NOMO-1 treated with DMSO at 0.1 percent for 48 hours (cell line): ENCODE results near the gene PARP15.
"Not testable (repeated sequence)": the region's sequence is repeated elsewhere in the genome, so short reads cannot be mapped to it uniquely, and the experiment has no call there.

Experiments used
- DNase-seq: peaks from one replicate; lab custom pipeline; 2025; ENCODE audit not compliant: unreplicated experiment; lab: John Stamatoyannopoulos, UW

Gene PARP15

GRCh38 chr3:122615303-122615702 lies 37.9 kb downstream of the PARP15 start:
- no peak for DNase-seq

GRCh38 chr3:122618614-122619013 lies 41.2 kb downstream of the PARP15 start:
- no peak for DNase-seq

GRCh38 chr3:122619040-122619439 lies 41.6 kb downstream of the PARP15 start:
- DNase-seq: peak; percentile 39

GRCh38 chr3:122620399-122620798 lies 42.9 kb downstream of the PARP15 start:
- DNase-seq: no peak

- no peak for DNase-seq
These were observed 43.7 kb downstream of the PARP15 start for GRCh38 chr3:122621112-122621511.

- no peak for DNase-seq
These were observed 45.8 kb downstream of the PARP15 start for GRCh38 chr3:122623031-122623829.

GRCh38 chr3:122626515-122627180 lies 49.2 kb downstream of the PARP15 start:
- DNase-seq: no peak

GRCh38 chr3:122627301-122627700 lies 49.9 kb downstream of the PARP15 start:
- no peak for DNase-seq

- DNase-seq: no peak
These were observed 51.1 kb downstream of the PARP15 start for GRCh38 chr3:122628567-122628966.

GRCh38 chr3:122629763-122630162 lies 52.3 kb downstream of the PARP15 start:
- no peak for DNase-seq

- DNase-seq: no peak
These were observed 58.3 kb downstream of the PARP15 start for GRCh38 chr3:122635789-122636188.

- DNase-seq: no peak
These were observed 59.2 kb downstream of the PARP15 start for GRCh38 chr3:122636697-122637096.

- no peak for DNase-seq
These were observed 63.1 kb downstream of the PARP15 start for GRCh38 chr3:122640437-122640999.

- DNase-seq: no peak
These were observed 65.5 kb downstream of the PARP15 start for GRCh38 chr3:122642935-122643334.

- DNase-seq: no peak
These were observed 68.9 kb downstream of the PARP15 start for GRCh38 chr3:122646146-122646988.

GRCh38 chr3:122651233-122651907 lies 73.9 kb downstream of the PARP15 start:
- DNase-seq: not testable (repeated sequence)

- DNase-seq: not testable (repeated sequence)
These were observed 74.5 kb downstream of the PARP15 start for GRCh38 chr3:122651962-122652361.

GRCh38 chr3:122658336-122658735 lies 80.9 kb downstream of the PARP15 start:
- not testable (repeated sequence) for DNase-seq

GRCh38 chr3:122660297-122660974 lies 83.0 kb downstream of the PARP15 start:
- DNase-seq: no peak

GRCh38 chr3:122661633-122662032 lies 84.2 kb downstream of the PARP15 start:
- peak; percentile 89 for DNase-seq
